HCT116 (cell line): Measurements from ENCODE around the gene TOR4A. TPM values are rescaled to one million over a fixed set of nuclear protein-coding genes. Genes with fewer than 3 reads are reported as not detected.

ENCODE experiments used
- ATAC-seq: fragments of 200-7000 bp; cut with Tn5 transposase; 2 replicates; pipeline ENCODE4 v1.9.1; 2020; ENCODE audit warnings: mild to moderate bottlenecking, moderate library complexity
- BruUV-seq: library from RNA; stranded (reverse); fragments of 400-500 nt; replicated peaks from 2 replicates; lab custom pipeline; 2021; lab: Mats Ljungman, UMichigan
- CTCF ChIA-PET: fragments of 300-600 bp; sonication (Branson Sonifier 250); formaldehyde crosslinking; loops from one replicate; lab custom pipeline; 2021; ENCODE audit warnings: antibody characterized with exemption; lab: Charles Lee
- POLR2A ChIA-PET: fragments of 300-600, 350-600 bp; sonication (Branson Sonifier 250); formaldehyde crosslinking; loops from one replicate; lab custom pipeline; 2021; ENCODE audit warnings: antibody characterized with exemption; lab: Charles Lee
- RAD21 ChIA-PET, 2 experiments: fragments of 300-600 bp; sonication (Branson Sonifier 250); formaldehyde crosslinking; loops; one replicate each; lab custom pipeline; 2023; ENCODE audit warnings: low total read pairs in 2 of 2; ENCODE audit not compliant: uncharacterized antibody in 2 of 2, unreplicated experiment in 2 of 2, low non-redundant PET in 1 of 2; lab: Charles Lee
- DNase-seq: peaks from one replicate; pipeline ENCODE4 v3.0.0-alpha.2; 2010; ENCODE audit warnings: low read depth, low spot score
- H2AFZ ChIP-seq: fragments of 200-600 bp; shearing (Covaris generic), sonication (generic); 2 replicates; pipeline ENCODE4 v1.6.1; 2017; ENCODE audit warnings: low read depth, mixed run types, mixed read lengths, antibody characterized with exemption, low read length; ENCODE audit not compliant: poor library complexity, severe bottlenecking
- H3K27ac ChIP-seq: 2 replicates; pipeline ENCODE4 v1.5.1; 2012; ENCODE audit warnings: low read depth, low read length
- H3K27me3 ChIP-seq: fragments of 200-600 bp; sonication (generic); 2 replicates; pipeline ENCODE4 v1.6.1; 2016; ENCODE audit warnings: mixed run types, low read length, mixed read lengths; ENCODE audit not compliant: insufficient read depth
- H3K36me3 ChIP-seq, 2 experiments: fragments of 200-500 bp in 1 of 2; fragments of 200-600 bp in 1 of 2; sonication (Bioruptor generic) in 1 of 2; sonication (generic) in 1 of 2; 2 replicates each; pipeline versions ENCODE4 v1.5.1 to v1.6.1; 2014 to 2016; ENCODE audit warnings: low read length in 2 of 2, inconsistent platforms in 1 of 2, mixed read lengths in 1 of 2, mixed run types in 1 of 2; ENCODE audit not compliant: insufficient read depth in 2 of 2, control insufficient read depth in 1 of 2
- H3K4me1 ChIP-seq, 2 experiments: fragments of 200-600 bp in 1 of 2; sonication (generic) in 1 of 2; 2 replicates each; pipeline versions ENCODE4 v1.5.1 to v1.6.1; 2012 to 2017; ENCODE audit warnings: low read length in 2 of 2, inconsistent platforms in 1 of 2, mild to moderate bottlenecking in 1 of 2, mixed read lengths in 1 of 2, mixed run types in 1 of 2, moderate library complexity in 1 of 2; ENCODE audit not compliant: insufficient read depth in 2 of 2, control insufficient read depth in 1 of 2
- H3K4me2 ChIP-seq: fragments of 200-600 bp; sonication (generic); 2 replicates; pipeline ENCODE4 v1.6.1; 2017; ENCODE audit warnings: mixed run types, low read length, mixed read lengths
- H3K4me3 ChIP-seq, 2 experiments: fragments of 200-600 bp in 1 of 2; sonication (generic) in 1 of 2; replicated peaks in 1 of 2; 2 replicates each; pipeline ENCODE4 v1.5.1; 2011 to 2016; ENCODE audit warnings: low read length in 2 of 2, control low read depth in 1 of 2, low read depth in 1 of 2, mild to moderate bottlenecking in 1 of 2, mixed read lengths in 1 of 2, mixed run types in 1 of 2
- H3K79me2 ChIP-seq: fragments of 200-600 bp; sonication (generic); 2 replicates; pipeline ENCODE4 v1.6.1; 2017; ENCODE audit warnings: mild to moderate bottlenecking, mixed run types, low read length, moderate library complexity, mixed read lengths; ENCODE audit not compliant: insufficient read depth
- H3K9ac ChIP-seq: fragments of 200-600 bp; sonication (generic); 2 replicates; pipeline ENCODE4 v1.6.1; 2016; ENCODE audit warnings: low read length, mixed read lengths
- H3K9me2 ChIP-seq: fragments of 200-600 bp; sonication (generic), shearing (Covaris generic); 2 replicates; pipeline ENCODE4 v1.6.1; 2017; ENCODE audit warnings: mixed run types, mild to moderate bottlenecking, moderate library complexity; ENCODE audit not compliant: insufficient read depth
- H3K9me3 ChIP-seq, 2 experiments: fragments of 200-500 bp in 1 of 2; fragments of 200-600 bp in 1 of 2; sonication (Bioruptor generic) in 1 of 2; sonication (generic) in 1 of 2; 2 replicates each; pipeline ENCODE4 v1.6.1; 2014 to 2017; ENCODE audit warnings: low read length in 2 of 2, mixed read lengths in 2 of 2, inconsistent platforms in 1 of 2, low read depth in 1 of 2, mild to moderate bottlenecking in 1 of 2, mixed run types in 1 of 2, moderate library complexity in 1 of 2; ENCODE audit not compliant: control insufficient read depth in 1 of 2, insufficient read depth in 1 of 2
- H4K20me1 ChIP-seq: fragments of 200-600 bp; sonication (generic), shearing (Covaris generic); 2 replicates; pipeline ENCODE4 v1.6.1; 2017; ENCODE audit warnings: mixed run types, mild to moderate bottlenecking, moderate library complexity; ENCODE audit not compliant: insufficient read depth
- CBX3 ChIP-seq: IDR thresholded peaks from 2 replicates; pipeline ENCODE4 v1.6.1; 2012; ENCODE audit warnings: low read depth
- CEBPB ChIP-seq: IDR thresholded peaks from 2 replicates; pipeline ENCODE4 v1.6.1; 2012; ENCODE audit warnings: low read depth
- EGR1 ChIP-seq: IDR thresholded peaks from 2 replicates; pipeline ENCODE4 v1.6.1; 2012; ENCODE audit warnings: low read depth
- ELF1 ChIP-seq: IDR thresholded peaks from 2 replicates; pipeline ENCODE4 v1.6.1; 2012; ENCODE audit warnings: low read depth, borderline replicate concordance
- EZH2 ChIP-seq: fragments of 200-600 bp; sonication (generic); IDR thresholded peaks from 2 replicates; pipeline ENCODE4 v1.6.1; 2017; ENCODE audit warnings: antibody characterized with exemption, mixed run types
- EZH2phosphoT487 ChIP-seq: fragments of 200-600 bp; IDR thresholded peaks from 2 replicates; pipeline ENCODE4 v1.6.1; 2018; ENCODE audit warnings: antibody characterized with exemption, borderline replicate concordance
- FOSL1 ChIP-seq: IDR thresholded peaks from 2 replicates; pipeline ENCODE4 v1.6.1; 2012; ENCODE audit warnings: low read depth
- JUND ChIP-seq: IDR thresholded peaks from 2 replicates; pipeline ENCODE4 v1.6.1; 2012
- POLR2A ChIP-seq: IDR thresholded peaks from 2 replicates; pipeline ENCODE4 v1.7.0; 2011; ENCODE audit warnings: borderline replicate concordance; ENCODE audit not compliant: insufficient read depth, insufficient read length; ENCODE audit errors: extremely low read depth
- POLR2AphosphoS5 ChIP-seq: IDR thresholded peaks from 2 replicates; pipeline ENCODE4 v1.6.1; 2011; ENCODE audit warnings: mild to moderate bottlenecking, low read depth, low read length, moderate library complexity
- RAD21 ChIP-seq: IDR thresholded peaks from 2 replicates; pipeline ENCODE4 v1.6.1; 2012; ENCODE audit warnings: low read depth, mild to moderate bottlenecking
- SIN3A ChIP-seq: IDR thresholded peaks from 2 replicates; pipeline ENCODE4 v1.6.1; 2012; ENCODE audit warnings: low read depth
- SP1 ChIP-seq: IDR thresholded peaks from 2 replicates; pipeline ENCODE4 v1.6.1; 2012; ENCODE audit warnings: low read depth
- SRF ChIP-seq: IDR thresholded peaks from 2 replicates; pipeline ENCODE4 v1.6.1; 2012; ENCODE audit warnings: low read depth
- TCF7L2 ChIP-seq: IDR thresholded peaks from 2 replicates; pipeline ENCODE4 v1.7.0; 2011; ENCODE audit warnings: borderline replicate concordance, inconsistent platforms; ENCODE audit not compliant: insufficient read depth, insufficient read length; ENCODE audit errors: extremely low read depth
- ZNF274 ChIP-seq: fragments of 200-500 bp; sonication (Bioruptor generic); IDR thresholded peaks from 2 replicates; pipeline ENCODE4 v1.6.1; 2014; ENCODE audit warnings: mild to moderate bottlenecking, low read depth, low read length, inconsistent platforms
- intact Hi-C: fragments of 100-400 bp; cut with micrococcal nuclease; formaldehyde crosslinking; loops from 2 replicates; pipeline ENCODE4 v1.10.0; 2022
- total RNA-seq: library from RNA; stranded (reverse); gene quantifications from one replicate; pipeline ENCODE4 v1.2.1, GENCODE V29; 2021; ENCODE audit not compliant: unreplicated experiment
- TF ChIP-seq, protein P1 (sequence below): IDR thresholded peaks from 2 replicates; pipeline ENCODE4 v1.6.1; 2012
- TF ChIP-seq, protein P2 (sequence below): IDR thresholded peaks from 2 replicates; pipeline ENCODE4 v1.6.1; 2011; ENCODE audit warnings: mild to moderate bottlenecking, low read length, moderate library complexity; ENCODE audit not compliant: insufficient replicate concordance; ENCODE audit errors: extremely low read depth
- TF ChIP-seq, protein P3 (sequence below): IDR thresholded peaks from 2 replicates; pipeline ENCODE4 v1.6.1; 2012; ENCODE audit warnings: low read depth

Gene TOR4A
- total RNA-seq, 1 experiment from 2014 or later, result 34.0 TPM

DNA sequence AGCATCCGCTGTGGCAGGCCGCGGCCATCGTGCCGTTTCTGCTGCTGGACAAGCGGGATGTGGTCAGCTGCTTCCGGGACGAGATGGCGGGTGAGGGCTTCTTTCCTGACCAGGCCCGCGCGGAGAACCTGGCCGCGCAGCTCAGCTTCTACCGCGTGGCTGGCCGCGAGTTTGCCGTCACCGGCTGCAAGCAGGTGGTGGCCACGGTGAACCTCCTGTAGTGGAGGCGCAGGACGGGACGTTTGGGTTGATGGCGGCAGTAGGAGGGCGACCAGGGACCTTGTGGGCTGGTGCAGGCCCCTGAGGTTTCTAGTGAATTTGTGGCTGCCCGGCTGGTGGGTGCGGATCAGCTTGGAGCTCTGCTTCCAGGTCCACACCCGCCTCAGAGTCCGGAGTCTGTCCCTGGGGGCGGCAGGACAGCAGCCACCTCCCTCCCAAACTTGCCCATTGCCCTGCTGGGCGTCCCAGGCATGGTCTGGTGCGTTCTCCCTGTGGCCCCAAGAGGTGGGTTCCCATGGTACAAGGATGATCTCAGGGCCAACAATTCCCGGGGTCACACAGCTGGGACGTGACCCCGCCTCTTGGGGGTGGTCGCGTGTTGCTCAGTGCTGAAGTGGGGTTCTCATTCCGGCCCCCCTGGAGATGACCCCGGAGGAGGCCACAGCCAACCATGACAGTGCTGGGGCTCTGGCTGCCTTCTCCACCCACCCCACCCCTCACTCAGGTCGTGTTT lies 2.4 kb downstream of the TOR4A start:
- Histone ChIP-seq H3K4me2 (no peak overlapping the region), H3K36me3 (peaks cover 0 to 13% of the 10 kb centered on the region in 2 experiments; a peak in 3 of 4 replicates), H4K20me1 (no peaks in the 10 kb centered on the region), H3K4me3 (no peak overlapping the region), H3K27me3 (no peaks in the 10 kb centered on the region), H3K9me3 (no peaks in the 10 kb centered on the region), H3K9ac (no peak overlapping the region), H3K4me1 (peaks cover 20 to 33% of the 10 kb centered on the region in 2 experiments), H2AFZ (no peak overlapping the region), H3K79me2 (peaks cover 34% of the 10 kb centered on the region), H3K27ac (peak overlapping the region; percentile 96; the same call in 1 of the 2 replicates), H3K9me2 (no peaks in the 10 kb centered on the region)
- no peak for DNase-seq
- intact Hi-C loops, result loop anchor here (10.0 kb wide), 1 partner anchor 245 kb away; no protein-coding TSS in a partner anchor
- TF ChIP-seq, protein P1, sequence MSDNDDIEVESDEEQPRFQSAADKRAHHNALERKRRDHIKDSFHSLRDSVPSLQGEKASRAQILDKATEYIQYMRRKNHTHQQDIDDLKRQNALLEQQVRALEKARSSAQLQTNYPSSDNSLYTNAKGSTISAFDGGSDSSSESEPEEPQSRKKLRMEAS, result no peak
- no peak for TF ChIP-seq EGR1
- TF ChIP-seq ZNF274, result no peak
- TF ChIP-seq SRF, result no peak
- no peak for TF ChIP-seq POLR2A
- TF ChIP-seq POLR2AphosphoS5, result no peak
- TF ChIP-seq JUND, result no peak
- TF ChIP-seq, protein P2, sequence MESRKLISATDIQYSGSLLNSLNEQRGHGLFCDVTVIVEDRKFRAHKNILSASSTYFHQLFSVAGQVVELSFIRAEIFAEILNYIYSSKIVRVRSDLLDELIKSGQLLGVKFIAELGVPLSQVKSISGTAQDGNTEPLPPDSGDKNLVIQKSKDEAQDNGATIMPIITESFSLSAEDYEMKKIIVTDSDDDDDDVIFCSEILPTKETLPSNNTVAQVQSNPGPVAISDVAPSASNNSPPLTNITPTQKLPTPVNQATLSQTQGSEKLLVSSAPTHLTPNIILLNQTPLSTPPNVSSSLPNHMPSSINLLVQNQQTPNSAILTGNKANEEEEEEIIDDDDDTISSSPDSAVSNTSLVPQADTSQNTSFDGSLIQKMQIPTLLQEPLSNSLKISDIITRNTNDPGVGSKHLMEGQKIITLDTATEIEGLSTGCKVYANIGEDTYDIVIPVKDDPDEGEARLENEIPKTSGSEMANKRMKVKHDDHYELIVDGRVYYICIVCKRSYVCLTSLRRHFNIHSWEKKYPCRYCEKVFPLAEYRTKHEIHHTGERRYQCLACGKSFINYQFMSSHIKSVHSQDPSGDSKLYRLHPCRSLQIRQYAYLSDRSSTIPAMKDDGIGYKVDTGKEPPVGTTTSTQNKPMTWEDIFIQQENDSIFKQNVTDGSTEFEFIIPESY, result no peak
- TF ChIP-seq EZH2, result no peak
- TF ChIP-seq, protein P3, sequence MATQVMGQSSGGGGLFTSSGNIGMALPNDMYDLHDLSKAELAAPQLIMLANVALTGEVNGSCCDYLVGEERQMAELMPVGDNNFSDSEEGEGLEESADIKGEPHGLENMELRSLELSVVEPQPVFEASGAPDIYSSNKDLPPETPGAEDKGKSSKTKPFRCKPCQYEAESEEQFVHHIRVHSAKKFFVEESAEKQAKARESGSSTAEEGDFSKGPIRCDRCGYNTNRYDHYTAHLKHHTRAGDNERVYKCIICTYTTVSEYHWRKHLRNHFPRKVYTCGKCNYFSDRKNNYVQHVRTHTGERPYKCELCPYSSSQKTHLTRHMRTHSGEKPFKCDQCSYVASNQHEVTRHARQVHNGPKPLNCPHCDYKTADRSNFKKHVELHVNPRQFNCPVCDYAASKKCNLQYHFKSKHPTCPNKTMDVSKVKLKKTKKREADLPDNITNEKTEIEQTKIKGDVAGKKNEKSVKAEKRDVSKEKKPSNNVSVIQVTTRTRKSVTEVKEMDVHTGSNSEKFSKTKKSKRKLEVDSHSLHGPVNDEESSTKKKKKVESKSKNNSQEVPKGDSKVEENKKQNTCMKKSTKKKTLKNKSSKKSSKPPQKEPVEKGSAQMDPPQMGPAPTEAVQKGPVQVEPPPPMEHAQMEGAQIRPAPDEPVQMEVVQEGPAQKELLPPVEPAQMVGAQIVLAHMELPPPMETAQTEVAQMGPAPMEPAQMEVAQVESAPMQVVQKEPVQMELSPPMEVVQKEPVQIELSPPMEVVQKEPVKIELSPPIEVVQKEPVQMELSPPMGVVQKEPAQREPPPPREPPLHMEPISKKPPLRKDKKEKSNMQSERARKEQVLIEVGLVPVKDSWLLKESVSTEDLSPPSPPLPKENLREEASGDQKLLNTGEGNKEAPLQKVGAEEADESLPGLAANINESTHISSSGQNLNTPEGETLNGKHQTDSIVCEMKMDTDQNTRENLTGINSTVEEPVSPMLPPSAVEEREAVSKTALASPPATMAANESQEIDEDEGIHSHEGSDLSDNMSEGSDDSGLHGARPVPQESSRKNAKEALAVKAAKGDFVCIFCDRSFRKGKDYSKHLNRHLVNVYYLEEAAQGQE, result no peak
- no peak for TF ChIP-seq ELF1
- no peak for TF ChIP-seq TCF7L2
- no peak for TF ChIP-seq SIN3A
- no peak for TF ChIP-seq FOSL1
- no peak for TF ChIP-seq SP1
- no peak for TF ChIP-seq EZH2phosphoT487
- no peak for TF ChIP-seq RAD21
- no peak for TF ChIP-seq CBX3
- no peak for TF ChIP-seq CEBPB
- TSS peak; percentile 25 for BruUV-seq
- ChIA-PET RAD21 (no interaction called here), CTCF (no interaction called here), POLR2A (no interaction called here)
- no peak for ATAC-seq
